Prostate gland (tissue), 2 donors: ENCODE results near the gene SH2D2A.

Experiments used
- CTCF ChIP-seq, 4 experiments: fragments of 200-600 bp in 2 of 4; fragments of 450-650 bp in 2 of 4; sonication (generic) in 2 of 4; IDR thresholded peaks; 1 replicate in 3 of 4; 2 replicates in 1 of 4; pipeline ENCODE4 v1.5.1; 2016 to 2019; ENCODE audit warnings: antibody characterized with exemption in 4 of 4, mild to moderate bottlenecking in 2 of 4, moderate library complexity in 2 of 4
- POLR2A ChIP-seq: fragments of 450-650 bp; IDR thresholded peaks from one replicate; pipeline ENCODE4 v1.6.1; 2016; ENCODE audit warnings: antibody characterized with exemption, mild to moderate bottlenecking

- TF ChIP-seq CTCF (IDR thresholded peaks at IDR 0.05) (no peak), POLR2A (no peak)
These were observed 7.4 kb downstream of the SH2D2A start for GRCh38 chr1:156809281-156809680.
